H1 (cell line): Measurements from ENCODE around the gene CNDP1. TPM values are rescaled to one million over a fixed set of nuclear protein-coding genes. Genes with fewer than 3 reads are reported as not detected.

Experiments used
- CTCF ChIA-PET: fragments of 300-600 bp; sonication (Branson Sonifier 250); formaldehyde crosslinking; loops from one replicate; lab custom pipeline; 2021; ENCODE audit not compliant: partially characterized antibody; lab: Charles Lee
- POLR2A ChIA-PET: fragments of 300-600 bp; sonication (Branson Sonifier 250); formaldehyde crosslinking; loops from one replicate; lab custom pipeline; 2021; ENCODE audit warnings: inconsistent platforms; ENCODE audit not compliant: partially characterized antibody; lab: Charles Lee
- DNase-seq, 2 experiments: peaks; one replicate each; pipeline versions ENCODE4 v3.0.0 to v3.0.0-alpha.2; 2010 to 2022; ENCODE audit warnings: low spot score in 2 of 2, low read depth in 1 of 2, mixed read lengths in 1 of 2
- FAIRE-seq: peaks from 2 replicates; lab custom pipeline; 2011; peaks lifted over from hg19 to GRCh38; lab: Jason Lieb, UNC
- H2AFZ ChIP-seq: 2 replicates; pipeline ENCODE4 v1.8.1; 2012; ENCODE audit warnings: low read length, inconsistent platforms
- H2AK5ac ChIP-seq: 2 replicates; pipeline ENCODE4 v1.6.1; 2013; ENCODE audit warnings: low read depth, low read length
- H2BK120ac ChIP-seq: replicated peaks from 2 replicates; pipeline ENCODE3; 2013; ENCODE audit warnings: low read depth, low read length, inconsistent platforms
- H2BK12ac ChIP-seq: 2 replicates; pipeline ENCODE4 v1.6.1; 2013; ENCODE audit warnings: low read depth, low read length
- H2BK15ac ChIP-seq: 2 replicates; pipeline ENCODE4 v1.6.1; 2013; ENCODE audit warnings: low read length
- H2BK20ac ChIP-seq: 2 replicates; pipeline ENCODE4 v1.6.1; 2013; ENCODE audit warnings: low read length
- H2BK5ac ChIP-seq: 2 replicates; pipeline ENCODE4 v1.6.1; 2013; ENCODE audit warnings: low read depth, low read length
- H3K14ac ChIP-seq: 2 replicates; pipeline ENCODE4 v1.6.1; 2013; ENCODE audit warnings: inconsistent platforms; ENCODE audit not compliant: insufficient read length
- H3K18ac ChIP-seq: 2 replicates; pipeline ENCODE4 v1.6.1; 2013; ENCODE audit warnings: low read length; ENCODE audit errors: extremely low read depth
- H3K23ac ChIP-seq: 2 replicates; pipeline ENCODE4 v1.6.1; 2013; ENCODE audit warnings: inconsistent platforms; ENCODE audit not compliant: insufficient read length
- H3K23me2 ChIP-seq: 2 replicates; pipeline ENCODE4 v1.6.1; 2013; ENCODE audit warnings: low read depth, low read length
- H3K27ac ChIP-seq: 2 replicates; pipeline ENCODE4 v1.6.1; 2011; ENCODE audit warnings: low read depth, low read length, inconsistent platforms
- H3K27me3 ChIP-seq, 4 experiments: replicated peaks in 1 of 4; 1 replicate in 1 of 4; 2 replicates in 3 of 4; pipeline versions ENCODE4 v1.6.1 to v1.8.1; 2011 to 2013; ENCODE audit warnings: low read length in 3 of 4, mild to moderate bottlenecking in 3 of 4, inconsistent platforms in 2 of 4, mixed read lengths in 2 of 4, moderate library complexity in 1 of 4; ENCODE audit not compliant: control insufficient read depth in 3 of 4, insufficient read depth in 3 of 4; ENCODE audit errors: extremely low read depth in 1 of 4
- H3K36me3 ChIP-seq, 4 experiments: 2 replicates each; pipeline versions ENCODE4 v1.6.1 to v1.8.1; 2011 to 2013; ENCODE audit warnings: mild to moderate bottlenecking in 4 of 4, low read length in 3 of 4, moderate library complexity in 2 of 4, control low read depth in 1 of 4, inconsistent platforms in 1 of 4; ENCODE audit not compliant: insufficient read depth in 4 of 4, control insufficient read depth in 2 of 4
- H3K4ac ChIP-seq: replicated peaks from 2 replicates; pipeline ENCODE3; 2013; ENCODE audit warnings: low read length, low read depth, mixed read lengths, inconsistent platforms; ENCODE audit not compliant: insufficient read length
- H3K4me1 ChIP-seq, 4 experiments: replicated peaks in 1 of 4; 1 replicate in 1 of 4; 2 replicates in 3 of 4; pipeline versions ENCODE4 v1.6.1 to v1.8.1; 2011 to 2013; ENCODE audit warnings: low read length in 3 of 4, inconsistent platforms in 2 of 4, mixed read lengths in 1 of 4; ENCODE audit not compliant: insufficient read depth in 4 of 4, control insufficient read depth in 3 of 4
- H3K4me2 ChIP-seq, 2 experiments: 2 replicates each; pipeline versions ENCODE4 v1.6.1 to v1.8.1; 2011 to 2013; ENCODE audit warnings: low read depth in 2 of 2, low read length in 2 of 2, control low read depth in 1 of 2, inconsistent platforms in 1 of 2, mild to moderate bottlenecking in 1 of 2; ENCODE audit not compliant: insufficient read depth in 1 of 2
- H3K4me3 ChIP-seq, 4 experiments: fragments of 200-600, 300-600 bp in 1 of 4; sonication (generic), shearing (Covaris generic), sonication (Bioruptor Twin) in 1 of 4; 2 replicates each; pipeline versions ENCODE4 v1.5.1 to v1.8.1; 2011 to 2016; ENCODE audit warnings: low read length in 4 of 4, low read depth in 3 of 4, control low read depth in 2 of 4, inconsistent platforms in 2 of 4, mild to moderate bottlenecking in 2 of 4, mixed read lengths in 1 of 4, moderate library complexity in 1 of 4; ENCODE audit not compliant: insufficient read depth in 2 of 4; ENCODE audit errors: extremely low read depth in 1 of 4
- H3K56ac ChIP-seq: replicated peaks from 2 replicates; pipeline ENCODE3; 2013; ENCODE audit warnings: low read depth, mild to moderate bottlenecking, mixed read lengths, low read length, inconsistent platforms; ENCODE audit not compliant: insufficient read length
- H3K79me1 ChIP-seq: 2 replicates; pipeline ENCODE4 v1.6.1; 2013; ENCODE audit warnings: low read depth, low read length, control low read depth
- H3K79me2 ChIP-seq, 2 experiments: 2 replicates each; pipeline versions ENCODE4 v1.6.1 to v1.8.1; 2012 to 2013; ENCODE audit warnings: low read length in 2 of 2, mild to moderate bottlenecking in 2 of 2, inconsistent platforms in 1 of 2; ENCODE audit not compliant: insufficient read depth in 2 of 2, control insufficient read depth in 1 of 2
- H3K9ac ChIP-seq, 4 experiments: replicated peaks in 1 of 4; 1 replicate in 1 of 4; 2 replicates in 3 of 4; pipeline versions ENCODE4 v1.6.1 to v1.8.1; 2011 to 2013; ENCODE audit warnings: low read depth in 3 of 4, low read length in 3 of 4, control low read depth in 2 of 4, mild to moderate bottlenecking in 2 of 4, moderate library complexity in 2 of 4, inconsistent platforms in 1 of 4; ENCODE audit errors: extremely low read depth in 1 of 4
- H3K9me3 ChIP-seq, 2 experiments: 2 replicates each; pipeline versions ENCODE4 v1.6.1 to v1.8.1; 2012 to 2013; ENCODE audit warnings: mild to moderate bottlenecking in 2 of 2, moderate library complexity in 2 of 2, control low read depth in 1 of 2, inconsistent platforms in 1 of 2, low read depth in 1 of 2, low read length in 1 of 2, mixed read lengths in 1 of 2; ENCODE audit not compliant: insufficient read depth in 2 of 2
- H4K20me1 ChIP-seq, 2 experiments: replicated peaks in 1 of 2; 2 replicates each; pipeline versions ENCODE3 to v1.8.1; 2011 to 2013; ENCODE audit warnings: inconsistent platforms in 2 of 2, low read length in 2 of 2, mild to moderate bottlenecking in 1 of 2; ENCODE audit not compliant: insufficient read depth in 2 of 2, control insufficient read depth in 1 of 2
- H4K5ac ChIP-seq: 2 replicates; pipeline ENCODE4 v1.6.1; 2013; ENCODE audit warnings: low read length, low read depth, mixed read lengths, inconsistent platforms; ENCODE audit not compliant: insufficient read length
- H4K8ac ChIP-seq: 2 replicates; pipeline ENCODE4 v1.8.0; 2013; ENCODE audit warnings: mild to moderate bottlenecking, moderate library complexity, low read length, inconsistent platforms; ENCODE audit not compliant: insufficient read depth; ENCODE audit errors: extremely low read depth
- H4K91ac ChIP-seq: replicated peaks from 2 replicates; pipeline ENCODE3; 2013; ENCODE audit warnings: low read length, mixed read lengths, inconsistent platforms; ENCODE audit not compliant: insufficient read length
- BCL11A ChIP-seq, 2 experiments: IDR thresholded peaks; one replicate each; pipeline ENCODE4 v1.6.1; 2011; ENCODE audit warnings: low read depth in 2 of 2, low read length in 2 of 2, mild to moderate bottlenecking in 2 of 2
- CHD1 ChIP-seq: IDR thresholded peaks from 2 replicates; pipeline ENCODE4 v1.6.1; 2012; ENCODE audit warnings: low read depth, low read length, improper control_type of control experiment
- CTBP2 ChIP-seq: IDR thresholded peaks from 2 replicates; pipeline ENCODE4 v1.7.0; 2011; ENCODE audit warnings: borderline replicate concordance, mild to moderate bottlenecking, moderate library complexity, mixed read lengths, low read length; ENCODE audit not compliant: insufficient read depth, insufficient read length
- GABPA ChIP-seq: IDR thresholded peaks from 2 replicates; pipeline ENCODE4 v1.6.1; 2011; ENCODE audit warnings: mild to moderate bottlenecking, low read length, moderate library complexity, borderline replicate concordance; ENCODE audit not compliant: insufficient read depth
- GTF2F1 ChIP-seq: IDR thresholded peaks from 2 replicates; pipeline ENCODE4 v1.6.1; 2012; ENCODE audit warnings: low read depth, low read length, improper control_type of control experiment, borderline replicate concordance
- JUN ChIP-seq: IDR thresholded peaks from 2 replicates; pipeline ENCODE4 v1.6.1; 2011; ENCODE audit warnings: low read depth, mild to moderate bottlenecking, improper control_type of control experiment, low read length
- JUND ChIP-seq: IDR thresholded peaks from 2 replicates; pipeline ENCODE4 v1.6.1; 2011; ENCODE audit warnings: mild to moderate bottlenecking, improper control_type of control experiment, low read length
- MAFK ChIP-seq: IDR thresholded peaks from 2 replicates; pipeline ENCODE4 v1.6.1; 2012; ENCODE audit warnings: low read depth, mild to moderate bottlenecking, improper control_type of control experiment, low read length
- NRF1 ChIP-seq: IDR thresholded peaks from 2 replicates; pipeline ENCODE4 v1.6.1; 2011; ENCODE audit warnings: mild to moderate bottlenecking, low read depth, low read length, improper control_type of control experiment
- RBBP5 ChIP-seq: IDR thresholded peaks from 2 replicates; pipeline ENCODE4 v1.7.1; 2012; ENCODE audit warnings: low read depth, mild to moderate bottlenecking, inconsistent platforms, low read length, moderate library complexity, borderline replicate concordance
- SIX5 ChIP-seq: IDR thresholded peaks from 2 replicates; pipeline ENCODE4 v1.6.1; 2011; ENCODE audit warnings: mild to moderate bottlenecking, low read depth, low read length
- SRF ChIP-seq: IDR thresholded peaks from 2 replicates; pipeline ENCODE4 v1.6.1; 2011; ENCODE audit warnings: mild to moderate bottlenecking, low read depth, low read length, moderate library complexity
- TAF7 ChIP-seq: optimal IDR thresholded peaks from 2 replicates; pipeline ENCODE3; 2011; ENCODE audit warnings: low read depth, mild to moderate bottlenecking, inconsistent platforms, low read length, moderate library complexity, borderline replicate concordance
- WGBS, 2 experiments: shearing (Covaris generic) in 1 of 2; methylation state at CpG; one replicate each; pipeline versions ENCODE4 v1.1.6 to v1.1.7; 2013 to 2015; ENCODE audit warnings: low lambda C conversion rate in 2 of 2, mixed read lengths in 2 of 2, inconsistent platforms in 1 of 2, low coverage in 1 of 2, missing lambda C conversion rate in 1 of 2; ENCODE audit not compliant: insufficient replicate concordance in 2 of 2, insufficient coverage in 1 of 2, insufficient read length in 1 of 2; ENCODE audit errors: extremely low coverage in 1 of 2, missing lambda C conversion rate in 1 of 2; 5-methylcytosine and 5-hydroxymethylcytosine counted together
- polyA plus RNA-seq, 7 experiments: library from polyadenylated mRNA; depleted of rRNA in 3 of 7; stranded (reverse) in 5 of 7; unstranded in 2 of 7; fragments of >200 nt in 5 of 7; fragments of 200-250 nt in 2 of 7; gene quantifications; 1 replicate in 5 of 7; 2 replicates in 1 of 7; 4 replicates in 1 of 7; pipeline versions ENCODE4 v1.2.1 to v1.2.3, GENCODE V29; 2011 to 2013; ENCODE audit warnings: missing spikeins in 2 of 7, mixed read lengths in 2 of 7
- total RNA-seq: library from RNA; stranded (reverse); fragmentation: NEBNext Ultra II Directional; extraction: Animal tissue kit (Norgen Biotek cat#: 25700); gene quantifications from 2 replicates; pipeline ENCODE4 v1.2.1, GENCODE V29; 2021
- TF ChIP-seq, protein P1 (sequence below): IDR thresholded peaks from 2 replicates; pipeline ENCODE4 v1.6.1; 2012; ENCODE audit warnings: inconsistent platforms

CNDP1 gene
- total and polyA plus RNA-seq, 2 of the 8 experiments (the other 6 are each of a cell fraction or from before 2014, with no cell fraction given): 0.09 TPM; not detected in 1

DNA sequence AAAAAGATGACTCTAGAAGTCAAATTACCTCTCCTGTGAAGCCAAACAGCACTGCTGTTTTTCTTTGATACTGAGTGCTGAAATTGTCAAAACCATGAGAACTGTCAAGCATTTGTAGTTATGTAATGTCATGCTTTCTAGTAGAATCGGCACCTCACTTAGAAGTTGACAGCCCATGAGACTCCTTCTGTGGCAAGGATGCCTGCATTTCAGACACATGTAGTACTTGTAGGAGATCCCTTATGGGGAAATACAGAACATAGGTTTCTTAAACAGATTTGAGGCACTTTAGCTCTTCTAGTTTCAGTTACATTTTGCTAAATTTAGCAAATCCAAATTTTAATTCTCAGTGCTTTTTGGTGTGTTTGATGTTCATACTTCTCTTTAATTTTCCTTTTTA, 79.1 kb downstream of the CNDP1 start:
- H4K91ac ChIP-seq: no peak overlapping the region
- no peak overlapping the region for H2AK5ac ChIP-seq
- no peak overlapping the region for H3K4me2 ChIP-seq
- H2BK120ac ChIP-seq: no peak overlapping the region
- no peak overlapping the region for H3K4me3 ChIP-seq
- no peak overlapping the region for H3K18ac ChIP-seq
- H2AFZ ChIP-seq: no peak overlapping the region
- no peaks in the 10 kb centered on the region for H3K36me3 ChIP-seq
- no peak overlapping the region for H3K27ac ChIP-seq
- no peak overlapping the region for H3K9ac ChIP-seq
- no peak overlapping the region for H3K56ac ChIP-seq
- no peak overlapping the region for H4K5ac ChIP-seq
- ChIA-PET POLR2A (no interaction called here), CTCF (no interaction called here)
- H4K8ac ChIP-seq: no peak overlapping the region
- FAIRE-seq (no peak), DNase-seq (no peak)
- H3K9me3 ChIP-seq: peaks cover 0 to 5% of the 10 kb centered on the region in 2 experiments; a peak in 1 of 4 replicates
- 76% methylated on average over 1 of the region's 1 CpG; no CpG with 5 or more reads in 1 of the 2 experiments for WGBS, 2 experiments
- peaks cover 0 to 6% of the 10 kb centered on the region in 2 experiments; a peak in 2 of 4 replicates for H3K79me2 ChIP-seq
- peaks cover 2% of the 10 kb centered on the region; the same call in 1 of the 2 replicates for H3K79me1 ChIP-seq
- no peak overlapping the region for H2BK5ac ChIP-seq
- no peaks in the 10 kb centered on the region for H4K20me1 ChIP-seq
- H3K23me2 ChIP-seq: peaks cover 7% of the 10 kb centered on the region
- no peaks in the 10 kb centered on the region for H3K4me1 ChIP-seq
- H2BK12ac ChIP-seq: no peak overlapping the region
- no peak overlapping the region for H3K4ac ChIP-seq
- H3K27me3 ChIP-seq: no peaks in the 10 kb centered on the region
- no peak overlapping the region for H2BK15ac ChIP-seq
- no peak overlapping the region for H3K14ac ChIP-seq
- H2BK20ac ChIP-seq: no peak overlapping the region
- no peak overlapping the region for H3K23ac ChIP-seq
- TF ChIP-seq MAFK: no peak
- TF ChIP-seq BCL11A (IDR thresholded peaks at IDR 0.05; ENCODE audit: low read depth in 2 of 2, low read length in 2 of 2): no peak
- TF ChIP-seq, protein P1, sequence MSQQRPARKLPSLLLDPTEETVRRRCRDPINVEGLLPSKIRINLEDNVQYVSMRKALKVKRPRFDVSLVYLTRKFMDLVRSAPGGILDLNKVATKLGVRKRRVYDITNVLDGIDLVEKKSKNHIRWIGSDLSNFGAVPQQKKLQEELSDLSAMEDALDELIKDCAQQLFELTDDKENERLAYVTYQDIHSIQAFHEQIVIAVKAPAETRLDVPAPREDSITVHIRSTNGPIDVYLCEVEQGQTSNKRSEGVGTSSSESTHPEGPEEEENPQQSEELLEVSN: no peak
- no peak for TF ChIP-seq JUN
- TF ChIP-seq GTF2F1: no peak
- TF ChIP-seq SIX5: no peak
- TF ChIP-seq TAF7: no peak
- no peak for TF ChIP-seq GABPA
- TF ChIP-seq JUND: no peak
- no peak for TF ChIP-seq CTBP2
- no peak for TF ChIP-seq RBBP5
- TF ChIP-seq NRF1: no peak
- TF ChIP-seq CHD1: no peak
- no peak for TF ChIP-seq SRF
